Measurements from ENCODE around the gene NAP1L4. TPM values are rescaled to one million over a fixed set of nuclear protein-coding genes. Genes with fewer than 3 reads are reported as not detected.
"Not testable (repeated sequence)": the region's sequence is repeated elsewhere in the genome, so short reads cannot be mapped to it uniquely, and the experiment has no call there.

The NAP1L4 gene
- polyA plus RNA-seq, 5 donors, result 144 to 206 (median 190) TPM

GRCh38 chr11:2911088-2911784 lies 80.9 kb downstream of the NAP1L4 start:
- DNase-seq, result no peak

DNA sequence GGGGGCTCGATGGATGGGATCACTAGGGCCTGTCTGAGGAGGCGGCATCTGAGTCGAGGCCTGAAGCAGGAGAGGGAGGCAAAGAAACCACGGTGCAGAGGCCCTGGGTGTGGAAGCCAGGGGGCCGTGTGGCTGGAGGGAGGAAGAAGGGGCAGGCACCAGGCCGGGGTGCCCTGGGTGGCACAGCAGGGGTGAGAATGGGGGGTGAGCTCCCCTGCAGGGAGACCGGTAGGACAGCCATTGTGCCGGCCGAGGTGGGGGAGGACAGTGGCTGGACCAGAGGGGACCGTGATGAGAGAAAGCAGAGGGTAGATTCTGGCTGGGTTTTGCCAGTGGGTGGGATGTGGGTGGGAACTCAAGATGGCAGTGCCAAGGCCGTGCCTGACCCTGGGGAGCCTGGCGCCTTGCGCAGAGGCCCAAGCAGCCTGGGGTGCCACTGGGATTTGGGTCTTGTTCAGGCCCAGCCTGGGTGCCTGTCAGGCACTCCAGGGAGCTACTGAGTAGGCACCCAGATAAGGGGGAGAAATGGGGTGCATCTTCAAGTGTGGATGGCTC lies 81.7 kb downstream of the NAP1L4 start:
- DNase-seq, result no peak

GRCh38 chr11:2909133-2909902 lies 82.8 kb downstream of the NAP1L4 start:
- no peak for DNase-seq

GRCh38 chr11:2908130-2908529 lies 84.0 kb downstream of the NAP1L4 start:
- DNase-seq, result no peak

DNA sequence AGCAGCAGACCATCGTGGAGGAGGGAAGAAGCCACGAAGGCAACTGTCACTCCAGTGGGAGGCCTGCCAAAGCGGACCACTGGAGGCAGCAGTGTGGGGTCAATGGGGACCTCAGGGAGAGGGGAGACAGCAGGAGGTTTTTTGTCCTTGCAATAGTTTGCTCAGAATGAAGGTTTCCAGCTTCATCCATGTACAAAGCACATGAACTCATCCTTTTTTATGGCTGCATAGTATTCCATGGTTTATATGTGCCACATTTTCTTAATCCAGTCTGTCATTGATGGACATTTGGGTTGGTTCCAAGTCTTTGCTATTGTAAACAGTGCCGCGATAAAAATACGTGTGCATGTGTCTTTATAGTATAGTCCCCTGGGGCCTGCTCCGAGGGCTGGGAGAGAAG lies 86.8 kb downstream of the NAP1L4 start:
- DNase-seq, result not testable (repeated sequence)

DNA sequence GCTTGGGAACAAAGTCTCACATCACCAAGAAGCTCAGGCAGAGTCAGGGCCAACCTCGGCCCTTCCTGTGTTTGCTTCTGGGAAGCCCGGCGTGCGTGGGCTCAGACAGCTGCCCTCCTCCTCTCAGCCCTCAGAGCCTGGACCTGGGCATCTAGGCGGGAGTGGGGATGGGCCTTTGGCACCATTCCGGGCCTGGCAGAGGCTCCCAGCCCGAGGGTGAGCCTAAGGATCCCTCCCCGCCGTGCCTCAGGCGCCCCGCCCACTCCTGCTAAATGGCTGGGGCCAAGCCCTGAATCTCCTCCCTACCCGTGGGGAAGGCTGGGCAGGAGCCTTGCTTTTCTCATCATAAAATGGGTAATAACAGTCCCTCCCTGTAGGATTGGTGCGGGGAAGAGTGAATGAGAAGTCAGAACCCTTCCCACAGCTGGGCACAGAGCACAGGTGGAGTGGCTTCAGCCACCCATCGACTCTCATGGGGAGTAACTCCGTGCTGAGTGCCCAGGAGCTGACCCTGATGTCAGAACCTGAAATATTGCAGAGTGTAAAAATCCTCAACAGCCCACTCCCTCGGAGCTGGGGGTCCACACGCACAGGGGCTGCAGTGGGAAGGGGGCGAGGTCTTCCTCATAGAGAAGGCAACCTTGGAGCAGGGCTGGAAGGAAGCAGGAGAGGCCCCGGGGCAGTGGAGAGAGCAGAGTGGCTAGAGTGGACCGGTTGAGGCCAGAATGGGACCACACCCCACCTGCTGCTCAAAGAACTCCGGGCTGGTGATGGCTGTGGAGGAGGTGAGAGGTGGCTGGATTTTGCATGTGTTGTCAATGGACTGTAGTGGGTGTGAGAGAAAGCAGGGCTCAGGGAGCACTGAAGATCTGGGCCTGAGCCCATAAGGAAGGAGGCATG lies 87.7 kb downstream of the NAP1L4 start:
- DNase-seq, result no peak

DNA sequence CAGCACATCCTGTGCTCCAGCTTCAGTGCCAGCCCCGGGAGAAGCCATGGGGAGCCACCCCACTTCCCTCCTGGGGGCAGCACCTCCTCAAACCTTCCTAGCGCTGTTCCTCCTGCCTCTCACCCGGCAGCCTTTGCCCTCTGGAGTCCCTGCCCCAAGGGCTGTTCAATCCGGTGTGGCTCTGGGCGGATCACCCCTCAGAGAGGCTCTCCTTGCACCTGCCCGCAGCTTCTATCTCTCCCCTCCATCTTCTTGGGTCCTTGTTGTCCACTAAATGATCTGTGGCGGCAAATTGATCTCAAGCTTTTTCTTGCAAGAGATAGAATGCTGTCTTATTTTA lies 88.5 kb downstream of the NAP1L4 start:
- DNase-seq, result no peak

DNA sequence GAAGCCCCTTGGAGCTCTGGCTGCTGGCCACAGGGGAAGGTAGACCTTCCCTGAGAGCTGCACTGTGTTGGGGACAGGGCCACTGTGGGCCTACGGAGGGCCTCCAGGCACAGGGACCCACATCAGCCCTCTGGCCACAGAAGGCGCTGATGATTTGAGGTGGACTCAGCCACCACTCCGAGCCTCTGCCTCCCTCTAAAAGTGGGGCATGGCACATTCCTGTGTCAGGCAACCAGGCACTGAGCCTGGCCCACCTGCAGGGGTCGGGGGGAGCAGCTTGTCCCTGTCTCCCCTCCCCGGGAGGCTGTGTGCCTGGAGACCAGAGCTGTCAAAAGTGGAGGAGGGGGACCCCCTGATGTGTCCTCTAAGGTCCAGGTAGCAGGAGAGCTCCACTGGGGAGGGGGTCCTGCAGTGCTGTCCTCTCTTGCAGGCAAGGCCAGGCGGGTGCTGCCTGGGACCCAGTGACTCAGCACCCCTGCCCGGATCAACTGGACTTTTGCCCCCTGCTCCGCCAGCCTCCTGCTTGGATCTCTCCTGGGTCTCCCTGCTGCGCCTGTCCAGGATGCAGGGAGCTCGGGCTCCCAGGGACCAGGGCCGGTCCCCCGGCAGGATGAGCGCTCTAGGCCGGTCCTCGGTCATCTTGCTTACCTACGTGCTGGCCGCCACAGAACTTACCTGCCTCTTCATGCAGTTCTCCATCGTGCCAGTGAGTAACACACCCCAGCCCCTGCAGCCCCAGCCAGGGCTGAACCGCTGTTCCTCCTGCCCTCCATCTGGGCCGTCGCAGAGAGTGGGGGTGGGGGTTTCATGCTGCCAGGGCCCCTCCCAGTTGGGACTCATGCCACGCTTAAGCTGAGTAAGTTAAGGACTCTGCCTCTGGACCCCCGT lies 89.1 kb downstream of the NAP1L4 start:
- DNase-seq, result no peak

GRCh38 chr11:2901854-2902783 lies 90.0 kb downstream of the NAP1L4 start:
- peak; percentile 76 to 81 for DNase-seq

DNA sequence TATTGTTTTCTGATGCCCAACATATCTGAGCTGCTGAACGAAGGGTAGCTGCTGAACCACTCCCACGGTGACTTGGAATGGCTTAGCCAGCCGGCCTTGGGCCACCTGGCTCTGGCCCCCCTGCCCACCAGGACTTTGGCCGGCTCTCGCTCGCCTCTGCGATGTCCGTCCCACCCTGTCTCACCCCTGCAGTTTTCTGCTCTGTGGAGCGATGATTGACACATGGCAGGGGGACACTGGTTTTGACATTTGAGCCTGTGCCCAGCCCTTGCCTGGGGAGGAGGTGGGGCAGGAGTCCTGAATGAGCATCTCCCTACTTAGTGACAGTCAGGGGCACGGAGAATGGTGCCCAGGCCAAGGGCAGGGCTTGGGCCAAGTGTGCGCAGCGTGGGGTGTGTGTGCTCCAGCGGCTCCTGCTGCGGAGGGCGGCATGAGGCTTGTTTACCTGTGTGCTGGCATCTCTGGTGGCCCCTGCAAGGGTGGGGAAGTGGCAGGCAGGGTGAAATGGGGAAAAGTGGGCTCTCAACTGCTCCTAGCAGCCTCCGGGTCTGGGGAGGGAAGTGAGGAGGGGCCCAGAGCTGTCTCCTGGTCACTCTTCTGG lies 90.8 kb downstream of the NAP1L4 start:
- no peak for DNase-seq

DNA sequence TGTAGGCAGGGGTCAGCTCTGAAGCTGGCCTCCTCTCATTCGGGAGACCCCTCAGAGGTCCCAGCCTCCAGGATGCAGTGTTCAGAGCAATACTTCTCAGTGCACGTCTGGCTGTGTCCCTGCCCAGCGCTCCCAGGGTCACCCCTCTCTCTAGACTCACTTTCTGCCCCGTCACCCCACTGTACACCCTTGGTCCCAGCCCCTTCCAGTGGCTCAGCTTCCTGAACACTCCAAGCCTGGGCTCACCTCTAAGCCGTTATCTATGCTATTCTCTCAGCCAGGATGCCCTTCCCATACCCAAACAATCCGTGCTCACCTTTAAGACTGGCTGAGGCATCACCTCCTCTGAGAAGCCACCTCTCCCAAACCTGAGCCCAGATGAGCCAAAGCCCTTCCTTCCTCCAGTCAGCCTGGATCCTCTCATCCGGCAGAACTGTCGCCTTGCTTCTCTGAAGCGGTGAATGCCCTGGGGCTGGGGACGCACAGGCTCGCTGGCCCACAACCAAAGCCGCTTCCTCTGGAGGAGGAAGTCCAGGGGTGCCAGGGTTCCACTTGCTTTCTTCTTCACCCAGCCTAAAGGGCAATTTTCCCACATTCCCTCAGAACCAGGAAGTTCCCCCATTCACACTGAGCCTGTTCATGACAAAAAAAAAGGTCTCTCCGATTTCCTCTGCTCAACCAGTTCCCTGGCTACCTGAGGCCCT lies 92.9 kb downstream of the NAP1L4 start:
- no peak for DNase-seq

DNA sequence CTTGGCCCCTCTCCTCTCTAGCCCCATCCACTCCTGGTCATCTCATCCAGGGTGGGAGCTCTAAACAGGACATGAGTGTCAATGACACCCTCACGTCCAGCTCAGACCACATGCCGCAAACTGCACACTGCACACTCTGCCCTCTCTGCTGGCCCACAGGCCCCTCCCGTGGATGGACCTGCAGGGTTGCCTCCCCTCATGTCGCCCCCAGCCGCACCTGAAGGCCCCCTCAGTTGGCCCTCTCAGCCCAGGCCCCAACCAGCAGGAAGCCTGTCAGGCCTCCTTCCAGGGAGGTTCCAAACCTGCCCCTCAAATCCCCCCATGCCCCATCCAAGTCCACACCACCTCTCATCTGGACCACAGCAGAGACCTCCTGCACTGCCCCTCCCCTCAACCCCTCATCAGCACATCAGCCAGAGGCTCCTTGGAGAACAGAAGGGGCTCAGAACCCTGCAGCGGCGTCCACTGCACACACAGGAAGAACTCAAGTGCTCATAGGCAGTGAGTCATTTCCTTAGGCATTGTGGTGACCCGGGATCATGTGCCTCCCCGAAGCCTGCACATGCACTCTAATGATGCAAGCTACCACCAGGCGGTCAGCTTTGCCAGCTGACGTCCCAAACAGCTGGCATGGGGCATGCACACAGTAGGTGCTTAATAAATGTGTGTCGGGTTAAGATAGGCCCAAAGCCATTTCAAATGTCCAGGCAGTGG lies 93.6 kb downstream of the NAP1L4 start:
- DNase-seq, result no peak

GRCh38 chr11:2897048-2897447 lies 95.1 kb downstream of the NAP1L4 start:
- DNase-seq, result no peak

DNA sequence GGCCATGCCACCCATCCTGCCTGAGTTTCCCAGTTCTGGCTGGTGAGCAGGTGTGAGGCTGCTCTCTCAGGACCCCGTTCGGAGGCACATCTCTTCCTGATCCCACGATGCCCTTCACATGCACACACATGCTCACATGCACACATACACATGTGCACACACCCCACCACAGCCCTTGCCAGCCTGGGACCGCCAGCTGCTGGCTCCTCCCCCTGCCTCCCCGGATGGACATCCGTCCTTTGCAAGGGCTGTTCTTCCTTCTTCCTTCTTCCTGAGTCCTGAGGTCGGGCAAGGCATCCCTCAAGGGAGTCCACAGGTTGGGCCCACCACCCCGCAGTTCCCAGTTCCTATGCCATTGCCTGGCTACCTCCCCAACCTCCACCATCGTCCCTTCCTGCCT lies 96.1 kb downstream of the NAP1L4 start:
- DNase-seq, result no peak

All from right lung (tissue), 5 donors.